H1 (cell line): ENCODE measurements around the gene ACADM. TPM values are rescaled to one million over a fixed set of nuclear protein-coding genes. Genes with fewer than 3 reads are reported as not detected.

Experiments used
- CTCF ChIA-PET: fragments of 300-600 bp; sonication (Branson Sonifier 250); formaldehyde crosslinking; loops from one replicate; lab custom pipeline; 2021; ENCODE audit not compliant: partially characterized antibody; lab: Charles Lee
- POLR2A ChIA-PET: fragments of 300-600 bp; sonication (Branson Sonifier 250); formaldehyde crosslinking; loops from one replicate; lab custom pipeline; 2021; ENCODE audit warnings: inconsistent platforms; ENCODE audit not compliant: partially characterized antibody; lab: Charles Lee
- DNase-seq, 2 experiments: peaks; one replicate each; pipeline versions ENCODE4 v3.0.0 to v3.0.0-alpha.2; 2010 to 2022; ENCODE audit warnings: low spot score in 2 of 2, low read depth in 1 of 2, mixed read lengths in 1 of 2
- FAIRE-seq: peaks from 2 replicates; lab custom pipeline; 2011; peaks lifted over from hg19 to GRCh38; lab: Jason Lieb, UNC
- H2AFZ ChIP-seq: 2 replicates; pipeline ENCODE4 v1.8.1; 2012; ENCODE audit warnings: low read length, inconsistent platforms
- H2AK5ac ChIP-seq: 2 replicates; pipeline ENCODE4 v1.6.1; 2013; ENCODE audit warnings: low read depth, low read length
- H2BK120ac ChIP-seq: replicated peaks from 2 replicates; pipeline ENCODE3; 2013; ENCODE audit warnings: low read depth, low read length, inconsistent platforms
- H2BK12ac ChIP-seq: 2 replicates; pipeline ENCODE4 v1.6.1; 2013; ENCODE audit warnings: low read depth, low read length
- H2BK15ac ChIP-seq: 2 replicates; pipeline ENCODE4 v1.6.1; 2013; ENCODE audit warnings: low read length
- H2BK20ac ChIP-seq: 2 replicates; pipeline ENCODE4 v1.6.1; 2013; ENCODE audit warnings: low read length
- H2BK5ac ChIP-seq: 2 replicates; pipeline ENCODE4 v1.6.1; 2013; ENCODE audit warnings: low read depth, low read length
- H3K14ac ChIP-seq: 2 replicates; pipeline ENCODE4 v1.6.1; 2013; ENCODE audit warnings: inconsistent platforms; ENCODE audit not compliant: insufficient read length
- H3K18ac ChIP-seq: 2 replicates; pipeline ENCODE4 v1.6.1; 2013; ENCODE audit warnings: low read length; ENCODE audit errors: extremely low read depth
- H3K23ac ChIP-seq: 2 replicates; pipeline ENCODE4 v1.6.1; 2013; ENCODE audit warnings: inconsistent platforms; ENCODE audit not compliant: insufficient read length
- H3K23me2 ChIP-seq: 2 replicates; pipeline ENCODE4 v1.6.1; 2013; ENCODE audit warnings: low read depth, low read length
- H3K27ac ChIP-seq: 2 replicates; pipeline ENCODE4 v1.6.1; 2011; ENCODE audit warnings: low read depth, low read length, inconsistent platforms
- H3K27me3 ChIP-seq, 4 experiments: replicated peaks in 1 of 4; 1 replicate in 1 of 4; 2 replicates in 3 of 4; pipeline versions ENCODE4 v1.6.1 to v1.8.1; 2011 to 2013; ENCODE audit warnings: low read length in 3 of 4, mild to moderate bottlenecking in 3 of 4, inconsistent platforms in 2 of 4, mixed read lengths in 2 of 4, moderate library complexity in 1 of 4; ENCODE audit not compliant: control insufficient read depth in 3 of 4, insufficient read depth in 3 of 4; ENCODE audit errors: extremely low read depth in 1 of 4
- H3K36me3 ChIP-seq, 4 experiments: 2 replicates each; pipeline versions ENCODE4 v1.6.1 to v1.8.1; 2011 to 2013; ENCODE audit warnings: mild to moderate bottlenecking in 4 of 4, low read length in 3 of 4, moderate library complexity in 2 of 4, control low read depth in 1 of 4, inconsistent platforms in 1 of 4; ENCODE audit not compliant: insufficient read depth in 4 of 4, control insufficient read depth in 2 of 4
- H3K4ac ChIP-seq: replicated peaks from 2 replicates; pipeline ENCODE3; 2013; ENCODE audit warnings: low read length, low read depth, mixed read lengths, inconsistent platforms; ENCODE audit not compliant: insufficient read length
- H3K4me1 ChIP-seq, 4 experiments: replicated peaks in 1 of 4; 1 replicate in 1 of 4; 2 replicates in 3 of 4; pipeline versions ENCODE4 v1.6.1 to v1.8.1; 2011 to 2013; ENCODE audit warnings: low read length in 3 of 4, inconsistent platforms in 2 of 4, mixed read lengths in 1 of 4; ENCODE audit not compliant: insufficient read depth in 4 of 4, control insufficient read depth in 3 of 4
- H3K4me2 ChIP-seq, 2 experiments: 2 replicates each; pipeline versions ENCODE4 v1.6.1 to v1.8.1; 2011 to 2013; ENCODE audit warnings: low read depth in 2 of 2, low read length in 2 of 2, control low read depth in 1 of 2, inconsistent platforms in 1 of 2, mild to moderate bottlenecking in 1 of 2; ENCODE audit not compliant: insufficient read depth in 1 of 2
- H3K4me3 ChIP-seq, 4 experiments: fragments of 200-600, 300-600 bp in 1 of 4; sonication (generic), shearing (Covaris generic), sonication (Bioruptor Twin) in 1 of 4; 2 replicates each; pipeline versions ENCODE4 v1.5.1 to v1.8.1; 2011 to 2016; ENCODE audit warnings: low read length in 4 of 4, low read depth in 3 of 4, control low read depth in 2 of 4, inconsistent platforms in 2 of 4, mild to moderate bottlenecking in 2 of 4, mixed read lengths in 1 of 4, moderate library complexity in 1 of 4; ENCODE audit not compliant: insufficient read depth in 2 of 4; ENCODE audit errors: extremely low read depth in 1 of 4
- H3K56ac ChIP-seq: replicated peaks from 2 replicates; pipeline ENCODE3; 2013; ENCODE audit warnings: low read depth, mild to moderate bottlenecking, mixed read lengths, low read length, inconsistent platforms; ENCODE audit not compliant: insufficient read length
- H3K79me1 ChIP-seq: 2 replicates; pipeline ENCODE4 v1.6.1; 2013; ENCODE audit warnings: low read depth, low read length, control low read depth
- H3K79me2 ChIP-seq, 2 experiments: 2 replicates each; pipeline versions ENCODE4 v1.6.1 to v1.8.1; 2012 to 2013; ENCODE audit warnings: low read length in 2 of 2, mild to moderate bottlenecking in 2 of 2, inconsistent platforms in 1 of 2; ENCODE audit not compliant: insufficient read depth in 2 of 2, control insufficient read depth in 1 of 2
- H3K9ac ChIP-seq, 4 experiments: replicated peaks in 1 of 4; 1 replicate in 1 of 4; 2 replicates in 3 of 4; pipeline versions ENCODE4 v1.6.1 to v1.8.1; 2011 to 2013; ENCODE audit warnings: low read depth in 3 of 4, low read length in 3 of 4, control low read depth in 2 of 4, mild to moderate bottlenecking in 2 of 4, moderate library complexity in 2 of 4, inconsistent platforms in 1 of 4; ENCODE audit errors: extremely low read depth in 1 of 4
- H3K9me3 ChIP-seq, 2 experiments: 2 replicates each; pipeline versions ENCODE4 v1.6.1 to v1.8.1; 2012 to 2013; ENCODE audit warnings: mild to moderate bottlenecking in 2 of 2, moderate library complexity in 2 of 2, control low read depth in 1 of 2, inconsistent platforms in 1 of 2, low read depth in 1 of 2, low read length in 1 of 2, mixed read lengths in 1 of 2; ENCODE audit not compliant: insufficient read depth in 2 of 2
- H4K20me1 ChIP-seq, 2 experiments: replicated peaks in 1 of 2; 2 replicates each; pipeline versions ENCODE3 to v1.8.1; 2011 to 2013; ENCODE audit warnings: inconsistent platforms in 2 of 2, low read length in 2 of 2, mild to moderate bottlenecking in 1 of 2; ENCODE audit not compliant: insufficient read depth in 2 of 2, control insufficient read depth in 1 of 2
- H4K5ac ChIP-seq: 2 replicates; pipeline ENCODE4 v1.6.1; 2013; ENCODE audit warnings: low read length, low read depth, mixed read lengths, inconsistent platforms; ENCODE audit not compliant: insufficient read length
- H4K8ac ChIP-seq: 2 replicates; pipeline ENCODE4 v1.8.0; 2013; ENCODE audit warnings: mild to moderate bottlenecking, moderate library complexity, low read length, inconsistent platforms; ENCODE audit not compliant: insufficient read depth; ENCODE audit errors: extremely low read depth
- H4K91ac ChIP-seq: replicated peaks from 2 replicates; pipeline ENCODE3; 2013; ENCODE audit warnings: low read length, mixed read lengths, inconsistent platforms; ENCODE audit not compliant: insufficient read length
- BCL11A ChIP-seq, 2 experiments: IDR thresholded peaks; one replicate each; pipeline ENCODE4 v1.6.1; 2011; ENCODE audit warnings: low read depth in 2 of 2, low read length in 2 of 2, mild to moderate bottlenecking in 2 of 2
- EZH2 ChIP-seq: fragments of 200-600 bp; sonication (generic); IDR thresholded peaks from 2 replicates; pipeline ENCODE4 v1.7.1; 2012; ENCODE audit warnings: low read depth, mild to moderate bottlenecking, moderate library complexity, low read length, inconsistent platforms; ENCODE audit not compliant: severe bottlenecking
- GTF2F1 ChIP-seq: IDR thresholded peaks from 2 replicates; pipeline ENCODE4 v1.6.1; 2012; ENCODE audit warnings: low read depth, low read length, improper control_type of control experiment, borderline replicate concordance
- MAFK ChIP-seq: IDR thresholded peaks from 2 replicates; pipeline ENCODE4 v1.6.1; 2012; ENCODE audit warnings: low read depth, mild to moderate bottlenecking, improper control_type of control experiment, low read length
- RXRA ChIP-seq: IDR thresholded peaks from 2 replicates; pipeline ENCODE4 v1.6.1; 2011; ENCODE audit warnings: low read depth, mild to moderate bottlenecking, low read length, moderate library complexity; ENCODE audit not compliant: insufficient read depth
- SAP30 ChIP-seq: fragments of 300-600 bp; sonication (generic); IDR thresholded peaks from 2 replicates; pipeline ENCODE4 v1.7.1; 2012; ENCODE audit warnings: low read length, moderate library complexity, mild to moderate bottlenecking, inconsistent platforms; ENCODE audit not compliant: insufficient read depth, insufficient replicate concordance
- SIN3A ChIP-seq, 2 experiments: IDR thresholded peaks in 1 of 2; conservative IDR thresholded peaks in 1 of 2; 2 replicates each; pipeline ENCODE4 v1.6.1; 2011 to 2012; ENCODE audit warnings: low read length in 2 of 2, improper control_type of control experiment in 1 of 2, low read depth in 1 of 2, mild to moderate bottlenecking in 1 of 2
- SRF ChIP-seq: IDR thresholded peaks from 2 replicates; pipeline ENCODE4 v1.6.1; 2011; ENCODE audit warnings: mild to moderate bottlenecking, low read depth, low read length, moderate library complexity
- TCF12 ChIP-seq: IDR thresholded peaks from 2 replicates; pipeline ENCODE4 v1.6.1; 2011; ENCODE audit warnings: low read depth, mild to moderate bottlenecking, low read length
- WGBS, 2 experiments: shearing (Covaris generic) in 1 of 2; methylation state at CpG; one replicate each; pipeline versions ENCODE4 v1.1.6 to v1.1.7; 2013 to 2015; ENCODE audit warnings: low lambda C conversion rate in 2 of 2, mixed read lengths in 2 of 2, inconsistent platforms in 1 of 2, low coverage in 1 of 2, missing lambda C conversion rate in 1 of 2; ENCODE audit not compliant: insufficient replicate concordance in 2 of 2, insufficient coverage in 1 of 2, insufficient read length in 1 of 2; ENCODE audit errors: extremely low coverage in 1 of 2, missing lambda C conversion rate in 1 of 2; 5-methylcytosine and 5-hydroxymethylcytosine counted together
- polyA plus RNA-seq, 7 experiments: library from polyadenylated mRNA; depleted of rRNA in 3 of 7; stranded (reverse) in 5 of 7; unstranded in 2 of 7; fragments of >200 nt in 5 of 7; fragments of 200-250 nt in 2 of 7; gene quantifications; 1 replicate in 5 of 7; 2 replicates in 1 of 7; 4 replicates in 1 of 7; pipeline versions ENCODE4 v1.2.1 to v1.2.3, GENCODE V29; 2011 to 2013; ENCODE audit warnings: missing spikeins in 2 of 7, mixed read lengths in 2 of 7
- total RNA-seq: library from RNA; stranded (reverse); fragmentation: NEBNext Ultra II Directional; extraction: Animal tissue kit (Norgen Biotek cat#: 25700); gene quantifications from 2 replicates; pipeline ENCODE4 v1.2.1, GENCODE V29; 2021
- TF ChIP-seq, protein P1 (sequence below): IDR thresholded peaks from 2 replicates; pipeline ENCODE4 v1.6.1; 2011; ENCODE audit warnings: low read depth, mild to moderate bottlenecking, low read length; ENCODE audit not compliant: insufficient read depth
- TF ChIP-seq, protein P2 (sequence below), 3 experiments: IDR thresholded peaks; 1 replicate in 2 of 3; 2 replicates in 1 of 3; pipeline versions ENCODE4 v1.5.1 to v1.6.1; 2011; ENCODE audit warnings: low read length in 3 of 3, mild to moderate bottlenecking in 3 of 3, inconsistent platforms in 2 of 3, low read depth in 1 of 3, moderate library complexity in 1 of 3; ENCODE audit not compliant: insufficient read depth in 1 of 3; ENCODE audit errors: control extremely low read depth in 1 of 3

ACADM gene
- total and polyA plus RNA-seq, 2 of the 8 experiments (the other 6 are each of a cell fraction or from before 2014, with no cell fraction given) = 14.3 to 40.0 TPM

- FAIRE-seq = no peak
- Histone ChIP-seq H3K56ac (no peak overlapping the region), H4K5ac (no peak overlapping the region), H2BK20ac (no peak overlapping the region), H3K27me3 (no peaks in the 10 kb centered on the region), H2AK5ac (no peak overlapping the region), H2AFZ (no peak overlapping the region), H2BK120ac (no peak overlapping the region), H4K20me1 (no peaks in the 10 kb centered on the region), H4K91ac (no peak overlapping the region), H3K18ac (no peak overlapping the region), H4K8ac (no peak overlapping the region), H3K23me2 (no peaks in the 10 kb centered on the region), H3K36me3 (no peaks in the 10 kb centered on the region), H3K9me3 (no peaks in the 10 kb centered on the region), H3K4me1 (no peaks in the 10 kb centered on the region), H3K9ac (no peak overlapping the region), H2BK5ac (no peak overlapping the region), H3K79me1 (no peaks in the 10 kb centered on the region), H3K4me3 (no peak overlapping the region), H3K79me2 (no peaks in the 10 kb centered on the region), H3K4me2 (no peak overlapping the region), H3K23ac (no peak overlapping the region), H3K14ac (no peak overlapping the region), H3K27ac (no peak overlapping the region), H2BK15ac (no peak overlapping the region), H3K4ac (no peak overlapping the region), H2BK12ac (no peak overlapping the region)
- CTCF ChIA-PET = interaction anchor here (0.5 to 1.2 kb wide), 2 partner anchors 10 to 254 kb away, joined by 3 to 4 read pairs; no protein-coding TSS in a partner anchor
- POLR2A ChIA-PET = no interaction called here
- DNase-seq = no peak
- WGBS, 2 experiments = 96% methylated on average over 2 of the region's 2 CpGs; no CpG with 5 or more reads in 1 of the 2 experiments
- TF ChIP-seq, protein P1, sequence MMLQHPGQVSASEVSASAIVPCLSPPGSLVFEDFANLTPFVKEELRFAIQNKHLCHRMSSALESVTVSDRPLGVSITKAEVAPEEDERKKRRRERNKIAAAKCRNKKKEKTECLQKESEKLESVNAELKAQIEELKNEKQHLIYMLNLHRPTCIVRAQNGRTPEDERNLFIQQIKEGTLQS = no peak
- TF ChIP-seq SRF = no peak
- TF ChIP-seq BCL11A (IDR thresholded peaks at IDR 0.05; ENCODE audit: low read depth in 2 of 2, low read length in 2 of 2) = no peak
- no peak for TF ChIP-seq EZH2
- no peak for TF ChIP-seq RXRA
- TF ChIP-seq MAFK = no peak
- no peak for TF ChIP-seq SIN3A (conservative IDR thresholded peaks at IDR 0.05 in 1 of 2, IDR thresholded peaks at IDR 0.05 in 1 of 2; ENCODE audit: low read depth in 1 of 2, low read length in 2 of 2)
- TF ChIP-seq, protein P2, sequence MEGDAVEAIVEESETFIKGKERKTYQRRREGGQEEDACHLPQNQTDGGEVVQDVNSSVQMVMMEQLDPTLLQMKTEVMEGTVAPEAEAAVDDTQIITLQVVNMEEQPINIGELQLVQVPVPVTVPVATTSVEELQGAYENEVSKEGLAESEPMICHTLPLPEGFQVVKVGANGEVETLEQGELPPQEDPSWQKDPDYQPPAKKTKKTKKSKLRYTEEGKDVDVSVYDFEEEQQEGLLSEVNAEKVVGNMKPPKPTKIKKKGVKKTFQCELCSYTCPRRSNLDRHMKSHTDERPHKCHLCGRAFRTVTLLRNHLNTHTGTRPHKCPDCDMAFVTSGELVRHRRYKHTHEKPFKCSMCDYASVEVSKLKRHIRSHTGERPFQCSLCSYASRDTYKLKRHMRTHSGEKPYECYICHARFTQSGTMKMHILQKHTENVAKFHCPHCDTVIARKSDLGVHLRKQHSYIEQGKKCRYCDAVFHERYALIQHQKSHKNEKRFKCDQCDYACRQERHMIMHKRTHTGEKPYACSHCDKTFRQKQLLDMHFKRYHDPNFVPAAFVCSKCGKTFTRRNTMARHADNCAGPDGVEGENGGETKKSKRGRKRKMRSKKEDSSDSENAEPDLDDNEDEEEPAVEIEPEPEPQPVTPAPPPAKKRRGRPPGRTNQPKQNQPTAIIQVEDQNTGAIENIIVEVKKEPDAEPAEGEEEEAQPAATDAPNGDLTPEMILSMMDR (IDR thresholded peaks at IDR 0.05; ENCODE audit: control extremely low read depth in 1 of 3, insufficient read depth in 1 of 3, low read depth in 1 of 3, low read length in 3 of 3) = no peak
- TF ChIP-seq TCF12 = no peak
- no peak for TF ChIP-seq GTF2F1
- TF ChIP-seq SAP30 = no peak
Measured at GRCh38 chr1:75708910-75709309, 15.6 kb upstream of the ACADM start.
